ENCODE results near the gene PVALEF.

- TF ChIP-seq TCF7L2 (IDR thresholded peaks at IDR 0.05; ENCODE audit: low read depth, low read length) (no peak), POLR2A (IDR thresholded peaks at IDR 0.05; ENCODE audit: insufficient read depth in 1 of 2, low read depth in 2 of 2, low read length in 2 of 2) (no peak), MAX (IDR thresholded peaks at IDR 0.05) (no peak), CTCF (CRISPR knock-in tag; IDR thresholded peaks at IDR 0.05) (no peak), MEF2D (CRISPR knock-in tag; IDR thresholded peaks at IDR 0.05) (no peak), ZNF878 (CRISPR knock-in tag; IDR thresholded peaks at IDR 0.05) (no peak), CEBPG (CRISPR knock-in tag; IDR thresholded peaks at IDR 0.05) (no peak), USF2 (IDR thresholded peaks at IDR 0.05; ENCODE audit: low read depth, low read length) (no peak), USF2 (CRISPR knock-in tag; IDR thresholded peaks at IDR 0.05; ENCODE audit: borderline replicate concordance) (no peak), ZNF746 (CRISPR knock-in tag; IDR thresholded peaks at IDR 0.05) (no peak), NR2F1 (CRISPR knock-in tag; IDR thresholded peaks at IDR 0.05) (no peak), HMG20A (CRISPR knock-in tag; IDR thresholded peaks at IDR 0.05; ENCODE audit: borderline replicate concordance) (no peak), WIZ (CRISPR knock-in tag; IDR thresholded peaks at IDR 0.05) (no peak), EP300 (IDR thresholded peaks at IDR 0.05; ENCODE audit: low read depth in 2 of 2, low read length in 2 of 2) (no peak), EP300 (CRISPR knock-in tag; IDR thresholded peaks at IDR 0.05; ENCODE audit: borderline replicate concordance) (no peak)
- TF ChIP-seq, protein P1, sequence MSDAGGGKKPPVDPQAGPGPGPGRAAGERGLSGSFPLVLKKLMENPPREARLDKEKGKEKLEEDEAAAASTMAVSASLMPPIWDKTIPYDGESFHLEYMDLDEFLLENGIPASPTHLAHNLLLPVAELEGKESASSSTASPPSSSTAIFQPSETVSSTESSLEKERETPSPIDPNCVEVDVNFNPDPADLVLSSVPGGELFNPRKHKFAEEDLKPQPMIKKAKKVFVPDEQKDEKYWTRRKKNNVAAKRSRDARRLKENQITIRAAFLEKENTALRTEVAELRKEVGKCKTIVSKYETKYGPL (CRISPR knock-in tag; IDR thresholded peaks at IDR 0.05): no peak
Observed at GRCh38 chr17:81203136-81203535, 37.8 kb downstream of the PVALEF start.
